Measurements from ENCODE around the gene CENPP. TPM values are rescaled to one million over a fixed set of nuclear protein-coding genes. Genes with fewer than 3 reads are reported as not detected.

CENPP gene
- total and polyA plus RNA-seq, 4 donors: 0.62 to 8.7 (median 1.3) TPM

DNA sequence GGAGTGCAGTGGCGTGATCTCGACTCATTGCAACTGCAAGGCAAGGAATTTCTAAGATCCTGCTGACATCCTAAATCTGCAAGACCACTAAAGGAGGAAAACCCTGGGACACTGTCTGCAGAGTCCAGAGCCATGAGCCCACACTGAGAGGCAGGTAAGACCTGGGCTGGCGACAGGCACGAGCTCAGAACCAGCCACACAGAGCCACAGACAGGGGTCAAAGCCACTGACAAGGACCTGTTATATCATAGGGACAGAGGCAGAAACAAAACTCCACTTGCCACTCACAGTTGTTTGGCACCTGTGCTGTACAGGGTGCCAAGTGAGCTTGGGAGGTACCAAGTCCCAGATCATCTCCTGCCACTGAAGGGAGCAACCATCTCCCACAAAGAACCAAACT, 310.0 kb downstream of the CENPP start:
- H3K27me3 ChIP-seq (ENCODE audit: control insufficient read depth in 4 of 4, insufficient read depth in 4 of 4, low read length in 3 of 4): no peaks in the 10 kb centered on the region
- TF ChIP-seq, protein P1, sequence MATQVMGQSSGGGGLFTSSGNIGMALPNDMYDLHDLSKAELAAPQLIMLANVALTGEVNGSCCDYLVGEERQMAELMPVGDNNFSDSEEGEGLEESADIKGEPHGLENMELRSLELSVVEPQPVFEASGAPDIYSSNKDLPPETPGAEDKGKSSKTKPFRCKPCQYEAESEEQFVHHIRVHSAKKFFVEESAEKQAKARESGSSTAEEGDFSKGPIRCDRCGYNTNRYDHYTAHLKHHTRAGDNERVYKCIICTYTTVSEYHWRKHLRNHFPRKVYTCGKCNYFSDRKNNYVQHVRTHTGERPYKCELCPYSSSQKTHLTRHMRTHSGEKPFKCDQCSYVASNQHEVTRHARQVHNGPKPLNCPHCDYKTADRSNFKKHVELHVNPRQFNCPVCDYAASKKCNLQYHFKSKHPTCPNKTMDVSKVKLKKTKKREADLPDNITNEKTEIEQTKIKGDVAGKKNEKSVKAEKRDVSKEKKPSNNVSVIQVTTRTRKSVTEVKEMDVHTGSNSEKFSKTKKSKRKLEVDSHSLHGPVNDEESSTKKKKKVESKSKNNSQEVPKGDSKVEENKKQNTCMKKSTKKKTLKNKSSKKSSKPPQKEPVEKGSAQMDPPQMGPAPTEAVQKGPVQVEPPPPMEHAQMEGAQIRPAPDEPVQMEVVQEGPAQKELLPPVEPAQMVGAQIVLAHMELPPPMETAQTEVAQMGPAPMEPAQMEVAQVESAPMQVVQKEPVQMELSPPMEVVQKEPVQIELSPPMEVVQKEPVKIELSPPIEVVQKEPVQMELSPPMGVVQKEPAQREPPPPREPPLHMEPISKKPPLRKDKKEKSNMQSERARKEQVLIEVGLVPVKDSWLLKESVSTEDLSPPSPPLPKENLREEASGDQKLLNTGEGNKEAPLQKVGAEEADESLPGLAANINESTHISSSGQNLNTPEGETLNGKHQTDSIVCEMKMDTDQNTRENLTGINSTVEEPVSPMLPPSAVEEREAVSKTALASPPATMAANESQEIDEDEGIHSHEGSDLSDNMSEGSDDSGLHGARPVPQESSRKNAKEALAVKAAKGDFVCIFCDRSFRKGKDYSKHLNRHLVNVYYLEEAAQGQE (IDR thresholded peaks at IDR 0.05): no peak
- TF ChIP-seq HNF4A (conservative IDR thresholded peaks at IDR 0.05) (no peak), JUND (IDR thresholded peaks at IDR 0.05) (no peak), NR2F2 (IDR thresholded peaks at IDR 0.05) (no peak), FOXA1 (IDR thresholded peaks at IDR 0.05) (no peak), SP1 (IDR thresholded peaks at IDR 0.05) (no peak), RXRA (IDR thresholded peaks at IDR 0.05) (no peak), GABPA (IDR thresholded peaks at IDR 0.05 in 1 of 2, conservative IDR thresholded peaks at IDR 0.05 in 1 of 2) (no peak), FOXA2 (IDR thresholded peaks at IDR 0.05) (no peak), HNF4G (IDR thresholded peaks at IDR 0.05) (no peak), RAD21 (IDR thresholded peaks at IDR 0.05) (no peak)
- TF ChIP-seq, protein P2, sequence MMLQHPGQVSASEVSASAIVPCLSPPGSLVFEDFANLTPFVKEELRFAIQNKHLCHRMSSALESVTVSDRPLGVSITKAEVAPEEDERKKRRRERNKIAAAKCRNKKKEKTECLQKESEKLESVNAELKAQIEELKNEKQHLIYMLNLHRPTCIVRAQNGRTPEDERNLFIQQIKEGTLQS (IDR thresholded peaks at IDR 0.05): no peak
- TF ChIP-seq, protein P3, sequence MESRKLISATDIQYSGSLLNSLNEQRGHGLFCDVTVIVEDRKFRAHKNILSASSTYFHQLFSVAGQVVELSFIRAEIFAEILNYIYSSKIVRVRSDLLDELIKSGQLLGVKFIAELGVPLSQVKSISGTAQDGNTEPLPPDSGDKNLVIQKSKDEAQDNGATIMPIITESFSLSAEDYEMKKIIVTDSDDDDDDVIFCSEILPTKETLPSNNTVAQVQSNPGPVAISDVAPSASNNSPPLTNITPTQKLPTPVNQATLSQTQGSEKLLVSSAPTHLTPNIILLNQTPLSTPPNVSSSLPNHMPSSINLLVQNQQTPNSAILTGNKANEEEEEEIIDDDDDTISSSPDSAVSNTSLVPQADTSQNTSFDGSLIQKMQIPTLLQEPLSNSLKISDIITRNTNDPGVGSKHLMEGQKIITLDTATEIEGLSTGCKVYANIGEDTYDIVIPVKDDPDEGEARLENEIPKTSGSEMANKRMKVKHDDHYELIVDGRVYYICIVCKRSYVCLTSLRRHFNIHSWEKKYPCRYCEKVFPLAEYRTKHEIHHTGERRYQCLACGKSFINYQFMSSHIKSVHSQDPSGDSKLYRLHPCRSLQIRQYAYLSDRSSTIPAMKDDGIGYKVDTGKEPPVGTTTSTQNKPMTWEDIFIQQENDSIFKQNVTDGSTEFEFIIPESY (IDR thresholded peaks at IDR 0.05): no peak
- TF ChIP-seq, protein P4, sequence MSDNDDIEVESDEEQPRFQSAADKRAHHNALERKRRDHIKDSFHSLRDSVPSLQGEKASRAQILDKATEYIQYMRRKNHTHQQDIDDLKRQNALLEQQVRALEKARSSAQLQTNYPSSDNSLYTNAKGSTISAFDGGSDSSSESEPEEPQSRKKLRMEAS (IDR thresholded peaks at IDR 0.05): no peak
- TF ChIP-seq, protein P5, sequence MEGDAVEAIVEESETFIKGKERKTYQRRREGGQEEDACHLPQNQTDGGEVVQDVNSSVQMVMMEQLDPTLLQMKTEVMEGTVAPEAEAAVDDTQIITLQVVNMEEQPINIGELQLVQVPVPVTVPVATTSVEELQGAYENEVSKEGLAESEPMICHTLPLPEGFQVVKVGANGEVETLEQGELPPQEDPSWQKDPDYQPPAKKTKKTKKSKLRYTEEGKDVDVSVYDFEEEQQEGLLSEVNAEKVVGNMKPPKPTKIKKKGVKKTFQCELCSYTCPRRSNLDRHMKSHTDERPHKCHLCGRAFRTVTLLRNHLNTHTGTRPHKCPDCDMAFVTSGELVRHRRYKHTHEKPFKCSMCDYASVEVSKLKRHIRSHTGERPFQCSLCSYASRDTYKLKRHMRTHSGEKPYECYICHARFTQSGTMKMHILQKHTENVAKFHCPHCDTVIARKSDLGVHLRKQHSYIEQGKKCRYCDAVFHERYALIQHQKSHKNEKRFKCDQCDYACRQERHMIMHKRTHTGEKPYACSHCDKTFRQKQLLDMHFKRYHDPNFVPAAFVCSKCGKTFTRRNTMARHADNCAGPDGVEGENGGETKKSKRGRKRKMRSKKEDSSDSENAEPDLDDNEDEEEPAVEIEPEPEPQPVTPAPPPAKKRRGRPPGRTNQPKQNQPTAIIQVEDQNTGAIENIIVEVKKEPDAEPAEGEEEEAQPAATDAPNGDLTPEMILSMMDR (IDR thresholded peaks at IDR 0.05; ENCODE audit: low read depth, low read length, missing input control): no peak
- DNase-seq (ENCODE audit: low spot score): no peak
- no peak overlapping the region for H3K9ac ChIP-seq (ENCODE audit: low read depth in 1 of 2, low read length in 2 of 2)
- H3K27ac ChIP-seq (ENCODE audit: low read depth in 1 of 2, low read length in 2 of 2): no peak overlapping the region
- H3K4me1 ChIP-seq (ENCODE audit: control insufficient read depth in 4 of 4, insufficient read depth in 4 of 4, low read length in 3 of 4): peaks cover 0 to 6% (median 2%) of the 10 kb centered on the region in 4 donors
- H3K9me3 ChIP-seq (ENCODE audit: control insufficient read depth in 4 of 4, low read length in 3 of 4): no peaks in the 10 kb centered on the region
- H3K36me3 ChIP-seq (ENCODE audit: control insufficient read depth in 4 of 4, insufficient read depth in 3 of 4, low read depth in 1 of 4, low read length in 3 of 4): peaks cover 20 to 52% (median 34%) of the 10 kb centered on the region in 4 donors
- WGBS: 92% methylated on average over 4 of the region's 4 CpGs
- no peak overlapping the region for H3K4me3 ChIP-seq (ENCODE audit: low read depth in 1 of 3, low read length in 3 of 3)

DNA sequence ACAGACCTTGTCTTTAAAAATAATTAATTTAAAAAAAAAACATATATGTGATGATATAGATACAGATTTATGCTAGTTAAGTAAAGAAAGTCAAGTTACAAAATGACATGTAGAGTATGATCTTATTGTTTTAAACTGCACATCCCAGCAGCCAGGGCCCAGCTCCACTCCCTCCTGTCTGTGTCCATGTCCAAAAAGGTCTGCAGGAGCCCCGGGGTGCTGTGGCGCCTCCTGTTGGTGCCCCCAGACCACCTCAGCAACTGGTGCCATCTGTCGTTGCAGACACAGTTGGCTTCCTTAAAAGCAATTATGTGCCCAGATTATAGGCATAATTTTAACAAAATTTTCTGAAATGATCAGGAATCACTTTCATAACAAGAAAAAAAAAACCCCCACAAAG, 310.9 kb downstream of the CENPP start:
- no peak for DNase-seq (ENCODE audit: low spot score)
- WGBS: 92% methylated on average over 3 of the region's 3 CpGs

More for the DNA sequence above, 310.9 kb downstream of the CENPP start:
- H3K4me1 ChIP-seq (ENCODE audit: control insufficient read depth in 4 of 4, insufficient read depth in 4 of 4, low read length in 3 of 4): peaks cover 0 to 6% (median 2%) of the 10 kb centered on the region in 4 donors
- H3K9me3 ChIP-seq (ENCODE audit: control insufficient read depth in 4 of 4, low read length in 3 of 4): no peaks in the 10 kb centered on the region
- H3K36me3 ChIP-seq (ENCODE audit: control insufficient read depth in 4 of 4, insufficient read depth in 3 of 4, low read depth in 1 of 4, low read length in 3 of 4): peaks cover 21 to 56% (median 37%) of the 10 kb centered on the region in 4 donors
- TF ChIP-seq JUND (IDR thresholded peaks at IDR 0.05): no peak
- no peak for TF ChIP-seq RAD21 (IDR thresholded peaks at IDR 0.05)
- TF ChIP-seq TAF1 (conservative IDR thresholded peaks at IDR 0.05): no peak
- TF ChIP-seq SP1 (IDR thresholded peaks at IDR 0.05): no peak
- TF ChIP-seq GABPA (IDR thresholded peaks at IDR 0.05 in 1 of 2, conservative IDR thresholded peaks at IDR 0.05 in 1 of 2): no peak
- TF ChIP-seq, protein P1 (IDR thresholded peaks at IDR 0.05): no peak
- TF ChIP-seq EGR1 (IDR thresholded peaks at IDR 0.05; ENCODE audit: low read depth in 2 of 2): no peak
- H3K4me3 ChIP-seq (ENCODE audit: low read depth in 1 of 3, low read length in 3 of 3): no peak overlapping the region
- no peaks in the 10 kb centered on the region for H3K27me3 ChIP-seq (ENCODE audit: control insufficient read depth in 4 of 4, insufficient read depth in 4 of 4, low read length in 3 of 4)
- no peak overlapping the region for H3K9ac ChIP-seq (ENCODE audit: low read depth in 1 of 2, low read length in 2 of 2)
- H3K27ac ChIP-seq (ENCODE audit: low read depth in 1 of 2, low read length in 2 of 2): no peak overlapping the region
